Activated T-cell treated with anti-CD3 and anti-CD28 coated beads for 1 hour (primary cell): ENCODE measurements around the gene CDC6.
"Not testable (repeated sequence)": the region's sequence is repeated elsewhere in the genome, so short reads cannot be mapped to it uniquely, and the experiment has no call there.

Experiments
- DNase-seq: peaks from one replicate; pipeline ENCODE4 v3.0.0-alpha.2; 2020; ENCODE audit warnings: low read depth

The CDC6 gene

DNA sequence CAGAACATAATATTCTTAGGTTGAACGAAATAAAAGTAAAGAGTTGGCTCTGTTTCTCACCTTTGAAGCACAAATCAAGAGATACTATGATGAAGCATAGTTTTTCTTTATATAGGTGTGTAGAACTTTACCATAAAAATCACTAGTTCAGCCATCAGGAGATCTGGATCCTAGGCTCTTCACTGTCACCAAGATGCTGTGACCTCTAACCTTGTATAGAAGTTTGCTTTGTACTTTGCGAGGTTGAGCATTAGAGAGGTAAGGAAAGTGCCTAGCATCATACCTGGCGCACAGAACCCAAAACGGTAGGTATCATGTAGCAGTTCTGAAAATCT is 553 bp upstream of the CDC6 start:
- no peak for DNase-seq

GRCh38 chr17:40290629-40291280 is 3.1 kb downstream of the CDC6 start:
- DNase-seq = no peak

DNA sequence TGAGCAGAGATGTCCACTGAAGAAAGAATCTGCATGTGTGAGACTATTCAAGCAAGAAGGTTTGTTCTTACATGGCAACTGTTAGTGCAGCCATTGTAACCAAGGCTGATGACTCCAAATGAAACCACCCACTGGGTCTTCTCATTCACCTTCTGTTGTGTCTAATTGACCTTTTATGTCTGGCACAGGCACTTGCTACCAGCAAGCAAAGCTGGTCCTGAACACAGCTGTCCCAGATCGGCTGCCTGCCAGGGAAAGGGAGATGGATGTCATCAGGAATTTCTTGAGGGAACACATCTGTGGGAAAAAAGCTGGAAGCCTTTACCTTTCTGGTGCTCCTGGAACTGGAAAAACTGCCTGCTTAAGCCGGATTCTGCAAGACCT is 3.6 kb downstream of the CDC6 start:
- DNase-seq = no peak

DNA sequence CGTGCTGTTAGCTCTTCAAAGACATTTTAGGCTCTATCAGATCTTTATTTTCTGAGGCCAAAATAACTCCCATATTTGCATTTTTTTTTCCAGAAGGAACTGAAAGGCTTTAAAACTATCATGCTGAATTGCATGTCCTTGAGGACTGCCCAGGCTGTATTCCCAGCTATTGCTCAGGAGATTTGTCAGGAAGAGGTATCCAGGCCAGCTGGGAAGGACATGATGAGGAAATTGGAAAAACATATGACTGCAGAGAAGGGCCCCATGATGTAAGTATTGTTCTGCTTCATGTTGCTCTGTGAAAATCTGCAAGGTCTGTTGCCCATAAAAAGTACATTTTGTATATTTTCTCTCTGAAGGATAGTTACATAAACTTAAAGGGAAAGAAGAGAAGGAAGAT is 5.7 kb downstream of the CDC6 start:
- DNase-seq = no peak

- no peak for DNase-seq
These were observed 8.1 kb downstream of the CDC6 start for GRCh38 chr17:40295488-40296436.

DNA sequence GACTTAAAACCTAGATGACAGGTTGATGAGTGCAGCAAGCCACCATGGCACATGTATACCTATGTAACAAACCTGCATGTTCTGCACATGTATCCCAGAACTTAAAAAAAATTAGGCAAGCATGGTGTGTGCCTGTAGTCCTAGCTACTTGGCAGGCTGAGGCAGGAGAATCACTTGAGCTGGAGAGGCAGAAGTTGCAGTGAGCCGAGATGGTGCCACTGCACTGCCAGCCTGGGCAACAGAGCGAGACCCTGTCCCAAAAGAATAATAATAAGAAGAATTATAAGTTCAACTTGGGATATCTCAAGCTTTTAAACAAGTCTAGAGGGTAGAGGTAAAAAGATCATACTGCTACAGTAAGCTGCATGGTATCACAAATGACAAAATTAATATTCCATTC is 9.8 kb downstream of the CDC6 start:
- DNase-seq = no peak

GRCh38 chr17:40298726-40299125 is 11.0 kb downstream of the CDC6 start:
- no peak for DNase-seq

DNA sequence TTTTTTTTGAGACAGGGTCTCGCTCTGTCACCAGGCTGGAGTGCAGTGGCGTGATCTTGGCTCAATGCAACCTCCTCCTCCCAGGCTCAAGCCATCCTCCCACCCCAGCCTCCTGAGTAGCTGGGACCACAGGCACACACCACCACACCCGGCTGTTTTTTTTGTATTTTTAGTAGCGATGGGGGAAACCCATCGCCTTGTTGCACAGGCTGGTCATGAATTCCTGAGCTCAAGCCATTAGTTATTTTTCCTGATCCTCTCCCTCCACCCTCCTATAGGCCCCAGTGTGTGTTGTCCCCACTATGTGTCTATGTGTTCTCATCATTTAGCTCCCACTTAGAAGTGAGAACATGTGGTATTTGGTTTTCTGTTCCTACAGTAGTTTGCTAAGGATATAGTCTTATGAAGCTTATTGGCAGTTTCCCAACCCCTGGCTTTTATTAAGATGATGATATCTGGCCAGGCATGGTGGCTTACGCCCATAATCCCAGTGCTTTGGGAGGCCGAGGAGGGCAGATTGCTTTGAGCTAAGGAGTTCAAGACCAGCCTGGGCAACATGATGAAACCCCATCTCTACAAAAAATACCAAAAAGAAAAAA is 11.6 kb downstream of the CDC6 start:
- DNase-seq = not testable (repeated sequence)

DNA sequence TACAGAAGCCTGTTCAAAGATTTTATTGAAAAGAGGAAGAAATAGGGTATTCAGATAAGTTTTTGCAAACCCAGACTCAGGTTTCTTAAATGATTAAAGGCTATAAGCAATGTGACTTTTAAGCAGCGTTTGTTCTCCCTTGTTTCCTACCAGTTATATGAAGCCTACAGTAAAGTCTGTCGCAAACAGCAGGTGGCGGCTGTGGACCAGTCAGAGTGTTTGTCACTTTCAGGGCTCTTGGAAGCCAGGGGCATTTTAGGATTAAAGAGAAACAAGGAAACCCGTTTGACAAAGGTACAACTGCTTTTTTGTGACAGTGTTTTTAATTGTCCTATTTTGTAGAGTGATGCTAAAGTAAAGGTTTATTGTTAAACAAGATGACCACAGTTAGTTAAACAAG is 13.6 kb downstream of the CDC6 start:
- DNase-seq = no peak

GRCh38 chr17:40303009-40303657 is 15.5 kb downstream of the CDC6 start:
- no peak for DNase-seq

- no peak for DNase-seq
These were observed 16.3 kb downstream of the CDC6 start for GRCh38 chr17:40303708-40304551.

DNA sequence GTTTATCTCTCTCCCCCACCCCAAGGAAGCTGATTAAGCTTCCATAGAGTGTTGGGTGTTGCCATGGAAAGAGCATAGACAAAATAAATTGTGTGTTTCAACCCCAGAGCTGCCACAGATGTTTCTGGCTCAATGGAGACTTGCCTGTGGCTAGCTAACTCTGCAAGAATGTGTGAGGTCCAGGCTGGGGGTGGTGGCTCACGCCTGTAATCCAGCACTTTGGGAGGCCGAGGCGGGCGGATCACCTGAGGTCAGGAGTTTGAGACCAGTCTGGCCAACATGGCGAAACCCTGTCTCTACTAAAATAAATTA is 16.8 kb downstream of the CDC6 start:
- not testable (repeated sequence) for DNase-seq

DNA sequence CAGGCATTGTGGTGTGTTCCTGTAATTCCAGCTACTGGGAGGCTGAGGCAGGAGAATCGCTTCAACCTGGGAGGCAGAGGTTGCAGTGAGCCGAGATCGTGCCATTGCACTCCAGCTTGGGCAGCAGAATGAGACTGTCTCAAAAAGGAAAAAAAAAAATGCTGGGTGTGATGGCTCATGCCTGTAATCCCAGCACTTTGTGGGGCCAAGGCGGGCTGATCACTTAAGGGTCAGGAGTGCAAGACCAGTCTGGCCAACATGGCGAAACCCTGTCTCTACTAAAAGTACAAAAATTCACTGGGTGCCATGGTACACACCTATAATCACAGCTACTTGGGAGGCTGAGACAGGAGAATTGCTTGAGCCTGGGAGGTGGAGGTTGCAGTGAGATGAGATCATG is 17.2 kb downstream of the CDC6 start:
- DNase-seq = not testable (repeated sequence)

- DNase-seq = no peak
These were observed 18.7 kb downstream of the CDC6 start for GRCh38 chr17:40306395-40306794.

GRCh38 chr17:40307001-40307730 is 19.5 kb downstream of the CDC6 start:
- DNase-seq = no peak

- no peak for DNase-seq
These were observed 20.1 kb downstream of the CDC6 start for GRCh38 chr17:40307740-40308239.

DNA sequence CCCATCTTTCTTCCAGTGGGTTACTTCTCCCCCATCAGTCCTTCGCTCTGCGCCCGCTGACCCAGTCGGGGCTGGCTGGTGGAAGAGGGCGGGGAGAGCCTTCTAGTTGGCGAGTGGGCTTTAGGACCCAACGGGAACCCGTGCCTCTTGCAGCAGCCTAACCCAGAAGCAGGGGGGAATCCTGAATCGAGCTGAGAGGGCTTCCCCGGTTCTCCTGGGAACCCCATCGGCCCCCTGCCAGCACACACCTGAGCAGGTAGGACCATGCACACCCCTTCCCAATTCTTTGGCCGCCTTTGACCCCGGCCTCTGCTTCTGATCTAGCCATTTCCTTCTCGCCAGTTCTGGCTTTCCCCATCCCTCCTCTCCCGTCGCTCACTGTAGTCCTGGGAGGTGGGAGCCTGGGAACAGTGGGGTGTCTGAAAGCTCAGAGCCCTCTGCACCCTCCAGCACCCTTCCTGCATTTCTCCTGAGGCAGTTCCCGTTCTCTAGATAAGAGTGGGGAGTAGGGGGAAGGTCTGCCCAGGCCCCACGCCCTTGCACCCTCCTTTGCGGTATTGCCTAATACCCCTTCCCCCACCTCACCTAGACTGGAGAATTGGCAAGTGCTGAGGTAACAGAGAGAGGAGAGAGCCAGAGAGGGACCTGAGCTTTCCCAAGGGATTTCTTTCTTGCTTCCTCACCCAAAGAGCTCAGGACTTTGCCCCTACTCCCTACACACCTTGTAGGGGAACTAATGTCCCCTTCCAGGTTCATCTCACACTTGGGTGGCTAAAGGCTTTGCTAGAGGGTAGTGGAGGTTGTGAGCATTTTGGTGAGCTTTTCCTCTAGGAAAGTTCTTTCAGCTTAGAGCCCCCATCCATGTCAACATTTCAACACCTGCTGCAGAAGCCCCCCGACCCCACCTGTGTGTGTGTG is 21.6 kb downstream of the CDC6 start, which contains the start of gene RARA:
Gene RARA (plus strand): TSS at position 150 of the 918 bp plus-strand sequence. CDS start 22,039 bp downstream, outside the sequence.
- DNase-seq = no peak

- DNase-seq = no peak
These were observed 22.4 kb downstream of the CDC6 start for GRCh38 chr17:40309949-40310510.

DNA sequence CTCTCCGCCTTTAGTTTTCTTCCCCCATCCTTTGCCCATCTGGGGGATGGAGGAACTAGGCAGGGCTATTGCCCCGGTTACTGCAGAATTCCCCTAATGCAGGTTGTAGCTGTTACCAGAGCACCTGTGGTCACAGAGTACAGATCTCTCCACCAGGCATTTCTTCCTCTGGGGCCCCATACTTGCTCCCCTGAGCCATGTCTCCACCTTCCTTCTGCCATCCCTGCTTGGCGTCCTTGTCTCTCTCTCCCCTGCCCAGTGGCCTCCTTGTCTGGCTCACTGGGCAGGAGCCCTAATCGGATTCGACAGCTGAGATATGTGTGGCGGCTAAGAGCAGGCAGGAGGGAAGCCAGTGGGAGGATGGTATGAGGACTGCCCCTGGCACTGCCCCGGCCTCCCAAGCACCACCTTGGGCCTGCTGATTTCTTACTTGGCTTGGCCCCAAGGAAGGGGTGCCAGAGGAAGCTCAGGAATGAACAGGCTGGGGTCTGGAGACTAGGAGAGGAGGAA is 23.3 kb downstream of the CDC6 start:
- DNase-seq = no peak
